HepG2 (cell line): ENCODE measurements around the gene NCOA7. TPM values are rescaled to one million over a fixed set of nuclear protein-coding genes. Genes with fewer than 3 reads are reported as not detected.

ENCODE experiments used
- ATF7-NPFF ChIP-seq: sonication (generic); formaldehyde crosslinking; IDR thresholded peaks from 2 replicates; pipeline ENCODE4 v1.8.1; 2023; ENCODE audit warnings: mild to moderate bottlenecking, low read depth, missing genetic modification reagents, moderate library complexity
- HMGA1 ChIP-seq: sonication (generic); formaldehyde crosslinking; conservative IDR thresholded peaks from 2 replicates; pipeline ENCODE4 v1.4.0; 2020; ENCODE audit warnings: missing genetic modification reagents
- KDM5A ChIP-seq: fragments of 200-600 bp; sonication (generic); IDR thresholded peaks from 2 replicates; pipeline ENCODE4 v1.7.0; 2018; ENCODE audit warnings: antibody characterized with exemption, mild to moderate bottlenecking, low read length, borderline replicate concordance
- KLF13 ChIP-seq: sonication (generic); formaldehyde crosslinking; IDR thresholded peaks from 2 replicates; pipeline ENCODE4 v1.4.0; 2020; ENCODE audit warnings: mild to moderate bottlenecking, missing genetic modification reagents
- NPAS2 ChIP-seq: sonication (generic); formaldehyde crosslinking; IDR thresholded peaks from 2 replicates; pipeline ENCODE4 v1.8.0; 2022; ENCODE audit warnings: mild to moderate bottlenecking, missing genetic modification reagents, borderline replicate concordance
- RBFOX2 ChIP-seq: fragments of 200-400 bp; formaldehyde crosslinking; IDR thresholded peaks from 2 replicates; pipeline ENCODE4 v1.6.1; 2017; ENCODE audit warnings: low read depth, mild to moderate bottlenecking, low read length
- REL ChIP-seq: sonication (generic); formaldehyde crosslinking; conservative IDR thresholded peaks from 2 replicates; pipeline ENCODE4 v1.8.0; 2022; ENCODE audit warnings: mild to moderate bottlenecking, missing genetic modification reagents, moderate library complexity
- SAFB2 ChIP-seq: sonication (generic); formaldehyde crosslinking; IDR thresholded peaks from 2 replicates; pipeline ENCODE4 v1.5.1; 2020; ENCODE audit warnings: missing genetic modification reagents, low read depth, mild to moderate bottlenecking, borderline replicate concordance
- ZKSCAN8 ChIP-seq: IDR thresholded peaks from 2 replicates; pipeline ENCODE4 v1.6.1; 2016; ENCODE audit warnings: borderline replicate concordance, missing genetic modification reagents, missing compliant biosample characterization
- ZNF383 ChIP-seq: sonication (generic); formaldehyde crosslinking; IDR thresholded peaks from 2 replicates; pipeline ENCODE4 v1.4.0; 2020; ENCODE audit warnings: missing genetic modification reagents, mild to moderate bottlenecking, borderline replicate concordance
- ZNF547 ChIP-seq: sonication (generic); formaldehyde crosslinking; IDR thresholded peaks from 2 replicates; pipeline ENCODE4 v1.5.1; 2020; ENCODE audit warnings: mild to moderate bottlenecking, missing genetic modification reagents
- ZNF644 ChIP-seq: IDR thresholded peaks from 2 replicates; pipeline ENCODE4 v1.6.1; 2016; ENCODE audit warnings: low read depth
- ZNF790 ChIP-seq: sonication (generic); formaldehyde crosslinking; IDR thresholded peaks from 2 replicates; pipeline ENCODE4 v1.8.0; 2022; ENCODE audit warnings: missing genetic modification reagents, mild to moderate bottlenecking, borderline replicate concordance
- ZNF841 ChIP-seq: sonication (generic); formaldehyde crosslinking; IDR thresholded peaks from 2 replicates; pipeline ENCODE4 v1.8.1; 2023; ENCODE audit warnings: missing genetic modification reagents, borderline replicate concordance
- ZSCAN31 ChIP-seq: sonication (generic); formaldehyde crosslinking; IDR thresholded peaks from 2 replicates; pipeline ENCODE4 v1.5.0; 2020; ENCODE audit warnings: low read depth, mild to moderate bottlenecking, missing genetic modification reagents
- ZZZ3 ChIP-seq: sonication (generic); formaldehyde crosslinking; IDR thresholded peaks from 2 replicates; pipeline ENCODE4 v1.4.0; 2020; ENCODE audit warnings: missing genetic modification reagents, mild to moderate bottlenecking, borderline replicate concordance
- polyA plus RNA-seq, 8 experiments: library from polyadenylated mRNA; depleted of rRNA in 3 of 8; stranded (reverse) in 7 of 8; unstranded in 1 of 8; fragments of >200 nt; fragmentation: Illumina TruSeq in 4 of 8; extraction: Trizol in 4 of 8; gene quantifications; 2 replicates each; pipeline versions ENCODE4 v1.2.1 to v1.2.3, GENCODE V29; 2011 to 2016; ENCODE audit warnings: low read depth in 4 of 8, missing spikeins in 1 of 8, mixed read lengths in 1 of 8; ENCODE audit not compliant: insufficient read depth in 1 of 8
- total RNA-seq, 5 experiments: library from RNA; depleted of rRNA; stranded (reverse); fragments of >200 nt; fragmentation: Illumina TruSeq; extraction: Trizol; gene quantifications; 2 replicates each; pipeline ENCODE4 v1.2.3, GENCODE V29; 2016; ENCODE audit warnings: low read depth in 1 of 5
- TF ChIP-seq, protein P1 (sequence below): sonication (generic); formaldehyde crosslinking; IDR thresholded peaks from 2 replicates; pipeline ENCODE4 v1.8.1; 2023; ENCODE audit warnings: mild to moderate bottlenecking, missing genetic modification reagents
- TF ChIP-seq, protein P2 (sequence below): sonication (generic); formaldehyde crosslinking; IDR thresholded peaks from 2 replicates; pipeline ENCODE4 v1.4.0; 2020; ENCODE audit warnings: low read depth, mild to moderate bottlenecking, missing genetic modification reagents
- TF ChIP-seq, protein P3 (sequence below): sonication (generic); formaldehyde crosslinking; IDR thresholded peaks from 2 replicates; pipeline ENCODE4 v1.4.0; 2020; ENCODE audit warnings: missing genetic modification reagents
- TF ChIP-seq, protein P4 (sequence below), 2 experiments: sonication (generic) in 1 of 2; formaldehyde crosslinking in 1 of 2; IDR thresholded peaks; 2 replicates each; pipeline versions ENCODE4 v1.4.0 to v1.6.1; 2016 to 2020; ENCODE audit warnings: borderline replicate concordance in 1 of 2, low read depth in 1 of 2, mild to moderate bottlenecking in 1 of 2, missing genetic modification reagents in 1 of 2

NCOA7 gene
- total and polyA plus RNA-seq, 2 of the 13 experiments (the other 11 are each of a cell fraction or from before 2014, with no cell fraction given), result 13.6 to 20.8 TPM

DNA sequence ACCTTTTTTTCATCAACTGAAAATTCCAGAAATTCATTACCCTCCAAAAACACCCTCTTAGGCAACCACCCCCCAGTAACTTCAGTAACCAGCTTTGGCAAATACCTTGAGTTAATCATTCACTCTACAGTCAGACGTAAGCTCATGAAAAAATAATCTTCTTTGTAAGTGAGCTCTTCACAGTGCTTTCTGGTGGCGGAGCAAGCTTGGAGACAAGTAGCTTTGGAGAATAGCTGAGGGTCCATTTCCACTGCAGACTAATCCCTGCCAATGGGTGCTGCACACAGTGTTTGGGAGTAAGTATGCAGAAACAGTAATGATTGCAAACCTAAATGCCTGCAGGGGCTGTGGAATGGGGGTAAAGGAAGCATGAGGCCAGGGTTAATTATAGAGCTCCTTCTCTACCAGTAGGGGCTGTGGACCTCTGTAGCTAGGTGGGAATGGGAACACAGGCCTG lies 109.0 kb downstream of the NCOA7 start (continued):
- no peak for TF ChIP-seq KLF13 (CRISPR knock-in tag)
- TF ChIP-seq, protein P1, sequence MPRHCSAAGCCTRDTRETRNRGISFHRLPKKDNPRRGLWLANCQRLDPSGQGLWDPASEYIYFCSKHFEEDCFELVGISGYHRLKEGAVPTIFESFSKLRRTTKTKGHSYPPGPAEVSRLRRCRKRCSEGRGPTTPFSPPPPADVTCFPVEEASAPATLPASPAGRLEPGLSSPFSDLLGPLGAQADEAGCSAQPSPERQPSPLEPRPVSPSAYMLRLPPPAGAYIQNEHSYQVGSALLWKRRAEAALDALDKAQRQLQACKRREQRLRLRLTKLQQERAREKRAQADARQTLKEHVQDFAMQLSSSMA (CRISPR knock-in tag), result no peak
- no peak for TF ChIP-seq ZNF841 (CRISPR knock-in tag)
- TF ChIP-seq ZNF644 (CRISPR knock-in tag), result peak; percentile 27; the same call in 1 of the 2 replicates
- TF ChIP-seq, protein P2, sequence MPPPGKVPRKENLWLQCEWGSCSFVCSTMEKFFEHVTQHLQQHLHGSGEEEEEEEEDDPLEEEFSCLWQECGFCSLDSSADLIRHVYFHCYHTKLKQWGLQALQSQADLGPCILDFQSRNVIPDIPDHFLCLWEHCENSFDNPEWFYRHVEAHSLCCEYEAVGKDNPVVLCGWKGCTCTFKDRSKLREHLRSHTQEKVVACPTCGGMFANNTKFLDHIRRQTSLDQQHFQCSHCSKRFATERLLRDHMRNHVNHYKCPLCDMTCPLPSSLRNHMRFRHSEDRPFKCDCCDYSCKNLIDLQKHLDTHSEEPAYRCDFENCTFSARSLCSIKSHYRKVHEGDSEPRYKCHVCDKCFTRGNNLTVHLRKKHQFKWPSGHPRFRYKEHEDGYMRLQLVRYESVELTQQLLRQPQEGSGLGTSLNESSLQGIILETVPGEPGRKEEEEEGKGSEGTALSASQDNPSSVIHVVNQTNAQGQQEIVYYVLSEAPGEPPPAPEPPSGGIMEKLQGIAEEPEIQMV (CRISPR knock-in tag), result no peak
- TF ChIP-seq ZZZ3 (CRISPR knock-in tag), result no peak
- no peak for TF ChIP-seq ZNF383 (CRISPR knock-in tag)
- TF ChIP-seq, protein P3, sequence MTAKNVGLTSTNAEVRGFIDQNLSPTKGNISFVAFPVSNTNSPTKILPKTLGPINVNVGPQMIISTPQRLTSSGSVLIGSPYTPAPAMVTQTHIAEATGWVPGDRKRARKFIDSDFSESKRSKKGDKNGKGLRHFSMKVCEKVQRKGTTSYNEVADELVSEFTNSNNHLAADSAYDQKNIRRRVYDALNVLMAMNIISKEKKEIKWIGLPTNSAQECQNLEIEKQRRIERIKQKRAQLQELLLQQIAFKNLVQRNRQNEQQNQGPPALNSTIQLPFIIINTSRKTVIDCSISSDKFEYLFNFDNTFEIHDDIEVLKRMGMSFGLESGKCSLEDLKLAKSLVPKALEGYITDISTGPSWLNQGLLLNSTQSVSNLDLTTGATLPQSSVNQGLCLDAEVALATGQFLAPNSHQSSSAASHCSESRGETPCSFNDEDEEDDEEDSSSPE (CRISPR knock-in tag), result no peak
- no peak for TF ChIP-seq RBFOX2
- TF ChIP-seq ZNF547 (CRISPR knock-in tag), result peak; percentile 51; the same call in 1 of the 2 replicates
- TF ChIP-seq ZNF790 (CRISPR knock-in tag), result no peak
- TF ChIP-seq ZKSCAN8 (CRISPR knock-in tag), result no peak; the same call in 1 of the 2 replicates
- TF ChIP-seq REL (CRISPR knock-in tag), result no peak
- TF ChIP-seq, protein P4, sequence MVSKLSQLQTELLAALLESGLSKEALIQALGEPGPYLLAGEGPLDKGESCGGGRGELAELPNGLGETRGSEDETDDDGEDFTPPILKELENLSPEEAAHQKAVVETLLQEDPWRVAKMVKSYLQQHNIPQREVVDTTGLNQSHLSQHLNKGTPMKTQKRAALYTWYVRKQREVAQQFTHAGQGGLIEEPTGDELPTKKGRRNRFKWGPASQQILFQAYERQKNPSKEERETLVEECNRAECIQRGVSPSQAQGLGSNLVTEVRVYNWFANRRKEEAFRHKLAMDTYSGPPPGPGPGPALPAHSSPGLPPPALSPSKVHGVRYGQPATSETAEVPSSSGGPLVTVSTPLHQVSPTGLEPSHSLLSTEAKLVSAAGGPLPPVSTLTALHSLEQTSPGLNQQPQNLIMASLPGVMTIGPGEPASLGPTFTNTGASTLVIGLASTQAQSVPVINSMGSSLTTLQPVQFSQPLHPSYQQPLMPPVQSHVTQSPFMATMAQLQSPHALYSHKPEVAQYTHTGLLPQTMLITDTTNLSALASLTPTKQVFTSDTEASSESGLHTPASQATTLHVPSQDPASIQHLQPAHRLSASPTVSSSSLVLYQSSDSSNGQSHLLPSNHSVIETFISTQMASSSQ (IDR thresholded peaks at IDR 0.05; ENCODE audit: low read depth), result peak; percentile 94
- TF ChIP-seq, protein P4 (CRISPR knock-in tag; IDR thresholded peaks at IDR 0.05; ENCODE audit: borderline replicate concordance), result peak; percentile 96
- no peak for TF ChIP-seq SAFB2
- TF ChIP-seq ZSCAN31 (CRISPR knock-in tag), result peak; percentile 34; the same call in 1 of the 2 replicates
- no peak for TF ChIP-seq NPAS2 (CRISPR knock-in tag)
- TF ChIP-seq HMGA1, result no peak
- no peak for TF ChIP-seq ATF7-NPFF (CRISPR knock-in tag)
- TF ChIP-seq KDM5A, result no peak; the same call in 1 of the 2 replicates
